GM12878 (cell line): ENCODE data around the gene AGBL4. TPM values are rescaled to one million over a fixed set of nuclear protein-coding genes. Genes with fewer than 3 reads are reported as not detected.

Experiments
- ATAC-seq: fragments of 200-7000 bp; cut with Tn5 transposase; 3 replicates; pipeline ENCODE4 v1.9.1; 2020; ENCODE audit warnings: mild to moderate bottlenecking, moderate library complexity
- BruUV-seq: library from RNA; stranded (reverse); fragments of 400-500 nt; replicated peaks from 2 replicates; lab custom pipeline; 2021; lab: Mats Ljungman, UMichigan
- CTCF ChIA-PET: fragments of 300-600 bp; sonication (Branson Sonifier 250); formaldehyde crosslinking; extraction: SDS; loops from one replicate; lab custom pipeline; 2021; ENCODE audit warnings: inconsistent platforms; lab: Yijun Ruan, JAX
- POLR2A ChIA-PET: fragments of 350-600 bp; formaldehyde crosslinking; extraction: SDS; loops from one replicate; lab custom pipeline; 2021; ENCODE audit warnings: inconsistent platforms; lab: Charles Lee
- RAD21 ChIA-PET: fragments of 300-600 bp; sonication (Branson Sonifier 250); formaldehyde crosslinking; loops from one replicate; lab custom pipeline; 2023; ENCODE audit warnings: antibody characterized with exemption; ENCODE audit not compliant: unreplicated experiment; lab: Charles Lee
- SMC1A ChIA-PET: fragments of 300-600 bp; sonication (Branson Sonifier 250); formaldehyde crosslinking; loops from one replicate; lab custom pipeline; 2023; ENCODE audit not compliant: unreplicated experiment, uncharacterized antibody; lab: Charles Lee
- DNase-seq: peaks from one replicate; pipeline ENCODE4 v3.0.0-alpha.2; 2011; ENCODE audit warnings: low read depth, low spot score
- FAIRE-seq: peaks from 3 replicates; lab custom pipeline; 2011; peaks lifted over from hg19 to GRCh38; lab: Jason Lieb, UNC
- H2AFZ ChIP-seq: 2 replicates; pipeline ENCODE4 v1.6.0; 2011; ENCODE audit warnings: low read depth, low read length, control low read depth; ENCODE audit not compliant: control insufficient read depth
- H3K27ac ChIP-seq: 2 replicates; pipeline ENCODE4 v1.5.1; 2011; ENCODE audit warnings: control low read depth; ENCODE audit not compliant: control insufficient read depth, insufficient read depth
- H3K27me3 ChIP-seq, 2 experiments: replicated peaks in 1 of 2; 2 replicates each; pipeline versions ENCODE4 v1.6.0 to v1.6.1; 2011; ENCODE audit warnings: low read length in 1 of 2; ENCODE audit not compliant: control insufficient read depth in 2 of 2, insufficient read depth in 2 of 2
- H3K36me3 ChIP-seq, 2 experiments: 2 replicates each; pipeline ENCODE4 v1.5.1; 2011; ENCODE audit warnings: low read length in 1 of 2; ENCODE audit not compliant: control insufficient read depth in 2 of 2, insufficient read depth in 2 of 2
- H3K4me1 ChIP-seq: 2 replicates; pipeline ENCODE4 v1.6.1; 2011; ENCODE audit warnings: mild to moderate bottlenecking, low read length, moderate library complexity, mixed read lengths; ENCODE audit not compliant: control insufficient read depth, insufficient read depth
- H3K4me2 ChIP-seq: 2 replicates; pipeline ENCODE4 v1.6.0; 2011; ENCODE audit warnings: control low read depth; ENCODE audit not compliant: control insufficient read depth, insufficient read depth
- H3K4me3 ChIP-seq: fragments of 200-600 bp; sonication (generic); 2 replicates; pipeline ENCODE4 v1.5.1; 2016
- H3K79me2 ChIP-seq: 2 replicates; pipeline ENCODE4 v1.6.0; 2011; ENCODE audit warnings: low read length; ENCODE audit not compliant: control insufficient read depth, insufficient read depth
- H3K9ac ChIP-seq: 2 replicates; pipeline ENCODE4 v1.8.0; 2011; ENCODE audit warnings: low read length, control low read depth, mixed read lengths; ENCODE audit not compliant: control insufficient read depth, insufficient read depth
- H3K9me3 ChIP-seq: replicated peaks from 3 replicates; pipeline ENCODE4 v1.5.1; 2011; ENCODE audit warnings: mild to moderate bottlenecking, low read length; ENCODE audit not compliant: control insufficient read depth, insufficient read depth
- H4K20me1 ChIP-seq: 2 replicates; pipeline ENCODE4 v1.6.0; 2011; ENCODE audit not compliant: control insufficient read depth, insufficient read depth
- BMI1 ChIP-seq: fragments of 450-650 bp; IDR thresholded peaks from 2 replicates; pipeline ENCODE4 v1.6.1; 2016; ENCODE audit warnings: mild to moderate bottlenecking, moderate library complexity, borderline replicate concordance
- ETV6 ChIP-seq, 2 experiments: fragments of 450-650 bp in 1 of 2; IDR thresholded peaks in 1 of 2; conservative IDR thresholded peaks in 1 of 2; 2 replicates each; pipeline ENCODE4 v1.6.1; 2014; ENCODE audit warnings: antibody characterized with exemption in 1 of 2, borderline replicate concordance in 1 of 2, low read depth in 1 of 2, mild to moderate bottlenecking in 1 of 2, moderate library complexity in 1 of 2
- NRF1 ChIP-seq: conservative IDR thresholded peaks from 2 replicates; pipeline ENCODE4 v1.6.1; 2011; ENCODE audit warnings: mild to moderate bottlenecking, low read depth, low read length, improper control_type of control experiment
- POLR2AphosphoS2 ChIP-seq: IDR thresholded peaks from 2 replicates; pipeline ENCODE4 v1.6.1; 2011; ENCODE audit warnings: low read depth, mild to moderate bottlenecking, low read length, improper control_type of control experiment, moderate library complexity
- POU2F2 ChIP-seq: IDR thresholded peaks from 3 replicates; pipeline ENCODE4 v1.6.1; 2011; ENCODE audit warnings: low read depth, mild to moderate bottlenecking, low read length, borderline replicate concordance
- ZNF384 ChIP-seq: IDR thresholded peaks from 2 replicates; pipeline ENCODE4 v1.6.1; 2012; ENCODE audit warnings: low read depth, mild to moderate bottlenecking, low read length, improper control_type of control experiment, borderline replicate concordance
- WGBS: methylation state at CpG from one replicate; pipeline ENCODE4 v1.1.6; 2016; ENCODE audit warnings: low lambda C conversion rate; ENCODE audit not compliant: insufficient replicate concordance, insufficient coverage; ENCODE audit errors: missing lambda C conversion rate; 5-methylcytosine and 5-hydroxymethylcytosine counted together
- in situ Hi-C: fragments of 300-500 bp; cut with MboI; formaldehyde crosslinking; loops from 9 replicates; pipeline ENCODE4 v1.14.3; 2018; ENCODE audit warnings: mixed read lengths
- intact Hi-C: fragments of 100-400 bp; cut with micrococcal nuclease; formaldehyde crosslinking; loops from one replicate; pipeline ENCODE4 v1.14.2; 2022; ENCODE audit not compliant: unreplicated experiment
- polyA plus RNA-seq, 11 experiments: library from polyadenylated mRNA; depleted of rRNA in 4 of 11; unstranded in 6 of 11; stranded (reverse) in 5 of 11; fragments of >200 nt; fragmentation: Nextera tagmentation in 4 of 11; fragmentation: Illumina TruSeq in 1 of 11; extraction: Ambion mirVana in 4 of 11; extraction: Trizol in 1 of 11; gene quantifications; 1 replicate in 1 of 11; 2 replicates in 10 of 11; pipeline versions ENCODE4 v1.2.1 to v1.2.3, GENCODE V29; 2011 to 2016; ENCODE audit warnings: inconsistent platforms in 2 of 11, missing spikeins in 2 of 11, low read depth in 1 of 11
- total RNA-seq, 4 experiments: library from RNA; depleted of rRNA in 3 of 4; stranded (reverse); fragments of >200 nt in 3 of 4; fragmentation: Illumina TruSeq in 1 of 4; extraction: Trizol in 1 of 4; gene quantifications; 2 replicates each; pipeline versions ENCODE4 v1.2.1 to v1.2.3, GENCODE V29; 2013 to 2021

The AGBL4 gene
- total and polyA plus RNA-seq, 10 of the 15 experiments (the other 5 are each of a cell fraction or from before 2014, with no cell fraction given), result 0.31 TPM; not detected in 9

- Histone ChIP-seq H3K9ac (no peak overlapping the region), H3K9me3 (no peaks in the 10 kb centered on the region), H3K4me2 (no peak overlapping the region), H3K4me3 (no peak overlapping the region), H4K20me1 (no peaks in the 10 kb centered on the region; the same call in 1 of the 2 replicates), H3K79me2 (no peaks in the 10 kb centered on the region), H3K27ac (no peak overlapping the region), H2AFZ (no peak overlapping the region), H3K36me3 (no peaks in the 10 kb centered on the region), H3K4me1 (no peaks in the 10 kb centered on the region; the same call in 1 of the 2 replicates), H3K27me3 (peaks cover 0 to 4% of the 10 kb centered on the region in 2 experiments; a peak in 2 of 4 replicates)
- 4% methylated on average over 2 of the region's 2 CpGs for WGBS
- TF ChIP-seq POU2F2, result no peak
- no peak for TF ChIP-seq POLR2AphosphoS2
- TF ChIP-seq ZNF384, result no peak
- no peak for TF ChIP-seq BMI1
- TF ChIP-seq ETV6 (conservative IDR thresholded peaks at IDR 0.05 in 1 of 2, IDR thresholded peaks at IDR 0.05 in 1 of 2; ENCODE audit: borderline replicate concordance in 1 of 2, low read depth in 1 of 2), result no peak
- TF ChIP-seq NRF1, result no peak
- CTCF ChIA-PET, result interaction anchor here (0.7 to 6.0 kb wide), 30 partner anchors 8 to 1675 kb away, joined by 3 to 77 read pairs (median 5); no protein-coding TSS in a partner anchor
- no TSS peak for BruUV-seq
- POLR2A ChIA-PET, result interaction anchor here (1.4 kb wide), 1 partner anchor 141 kb away, joined by 3 read pairs; no protein-coding TSS in a partner anchor
- intact Hi-C loops, result loop anchor here (1.0 kb wide), 1 partner anchor 140 kb away; no protein-coding TSS in a partner anchor
- FAIRE-seq, result no peak
- ATAC-seq, result no peak
- SMC1A ChIA-PET, result interaction anchor here (0.7 to 3.5 kb wide), 13 partner anchors 11 to 1671 kb away, joined by 3 to 22 read pairs (median 4); no protein-coding TSS in a partner anchor
- in situ Hi-C loops, result loop anchor here (5.0 kb wide), 1 partner anchor 1670 kb away; no protein-coding TSS in a partner anchor
- DNase-seq, result no peak
- RAD21 ChIA-PET, result interaction anchor here (0.8 to 4.0 kb wide), 9 partner anchors 8 to 1672 kb away, joined by 3 to 37 read pairs (median 5); no protein-coding TSS in a partner anchor
Observed at GRCh38 chr1:48676822-48677221, 1346.9 kb downstream of the AGBL4 start.
